ENCODE measurements around the gene DNAJB4. TPM values are rescaled to one million over a fixed set of nuclear protein-coding genes. Genes with fewer than 3 reads are reported as not detected.
"Not testable (repeated sequence)": the region's sequence is repeated elsewhere in the genome, so short reads cannot be mapped to it uniquely, and the experiment has no call there.

The DNAJB4 gene
- total RNA-seq, 1 experiment from 2014 or later: 45.5 TPM

GRCh38 chr1:78015148-78015547 lies 10.4 kb downstream of the DNAJB4 start:
- Histone ChIP-seq H3K9me2 (ENCODE audit: insufficient read depth) (no peaks in the 10 kb centered on the region; the same call in 1 of the 2 replicates), H3F3A (ENCODE audit: insufficient read depth, low read depth) (no peaks in the 10 kb centered on the region; the same call in 1 of the 2 replicates), H3K4me3 (no peak overlapping the region), H3K36me3 (ENCODE audit: low read depth) (peaks cover 21% of the 10 kb centered on the region), H2AFZ (no peak overlapping the region), H3K27ac (no peak overlapping the region), H3K9me3 (ENCODE audit: insufficient read depth, low read depth) (no peaks in the 10 kb centered on the region), H3K79me2 (ENCODE audit: low read depth) (peaks cover 13% of the 10 kb centered on the region), H3K4me1 (replicated peaks; ENCODE audit: insufficient read depth) (no peaks in the 10 kb centered on the region; the same call in 1 of the 2 replicates), H4K20me1 (ENCODE audit: insufficient read depth) (no peaks in the 10 kb centered on the region), H3K4me2 (no peak overlapping the region), H3K27me3 (ENCODE audit: insufficient read depth, low read depth) (no peaks in the 10 kb centered on the region)
- BruUV-seq (replicated peaks): no TSS peak
- ChIA-PET POLR2A (ENCODE audit: unreplicated experiment) (no interaction called here), CTCF (interaction anchor here (0.6 to 0.7 kb wide), 2 partner anchors 9 to 264 kb away, joined by 3 read pairs; no protein-coding TSS in a partner anchor)
- intact Hi-C loops (cut with micrococcal nuclease; ENCODE audit: unreplicated experiment): no loop called here
- no peak for TF ChIP-seq EZH2 (IDR thresholded peaks at IDR 0.05; ENCODE audit: low read depth)
- no peak for TF ChIP-seq CTCF (conservative IDR thresholded peaks at IDR 0.05)
- DNase-seq: no peak

GRCh38 chr1:78019024-78019423 lies 14.3 kb downstream of the DNAJB4 start:
- Histone ChIP-seq H3K4me1 (replicated peaks; ENCODE audit: insufficient read depth) (no peaks in the 10 kb centered on the region), H3K4me3 (no peak overlapping the region), H3K79me2 (ENCODE audit: low read depth) (no peaks in the 10 kb centered on the region), H3K9me3 (ENCODE audit: insufficient read depth, low read depth) (no peaks in the 10 kb centered on the region), H3F3A (ENCODE audit: insufficient read depth, low read depth) (no peaks in the 10 kb centered on the region), H3K27ac (no peak overlapping the region), H4K20me1 (ENCODE audit: insufficient read depth) (no peaks in the 10 kb centered on the region), H3K9me2 (ENCODE audit: insufficient read depth) (no peaks in the 10 kb centered on the region; the same call in 1 of the 2 replicates), H3K4me2 (no peak overlapping the region), H3K36me3 (ENCODE audit: low read depth) (peaks cover 12% of the 10 kb centered on the region; the same call in 1 of the 2 replicates), H3K27me3 (ENCODE audit: insufficient read depth, low read depth) (no peaks in the 10 kb centered on the region), H2AFZ (no peak overlapping the region)
- TF ChIP-seq CTCF (conservative IDR thresholded peaks at IDR 0.05): no peak
- no peak for TF ChIP-seq EZH2 (IDR thresholded peaks at IDR 0.05; ENCODE audit: low read depth)
- no TSS peak for BruUV-seq (replicated peaks)
- no peak for DNase-seq
- intact Hi-C loops (cut with micrococcal nuclease; ENCODE audit: unreplicated experiment): no loop called here
- ChIA-PET CTCF (no interaction called here), POLR2A (ENCODE audit: unreplicated experiment) (no interaction called here)

DNA sequence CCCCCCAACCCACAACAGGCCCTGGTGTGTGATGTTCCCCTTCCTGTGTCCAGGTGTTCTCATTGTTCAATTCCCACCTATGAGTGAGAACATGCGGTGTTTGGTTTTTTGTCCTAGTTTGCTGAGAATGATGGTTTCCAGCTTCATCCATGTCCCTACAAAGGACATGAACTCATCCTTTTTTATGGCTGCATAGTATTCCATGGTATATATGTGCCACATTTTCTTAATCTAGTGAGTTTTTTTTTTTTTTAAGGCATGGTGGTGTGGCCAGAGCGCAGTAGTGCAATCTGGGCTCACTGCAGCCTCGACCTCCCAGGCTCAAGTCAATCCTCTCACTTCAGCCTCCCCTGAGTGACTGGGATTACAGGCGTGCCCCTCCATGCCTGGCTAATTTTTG lies 16.4 kb downstream of the DNAJB4 start:
- H3K27ac ChIP-seq; H3F3A ChIP-seq (ENCODE audit: insufficient read depth, low read depth); H3K9me2 ChIP-seq (ENCODE audit: insufficient read depth); H3K79me2 ChIP-seq (ENCODE audit: low read depth); CTCF ChIA-PET; BruUV-seq (replicated peaks); intact Hi-C loops (cut with micrococcal nuclease; ENCODE audit: unreplicated experiment); H3K9me3 ChIP-seq (ENCODE audit: insufficient read depth, low read depth); H3K27me3 ChIP-seq (ENCODE audit: insufficient read depth, low read depth); H3K4me2 ChIP-seq; DNase-seq; H3K4me3 ChIP-seq; H4K20me1 ChIP-seq (ENCODE audit: insufficient read depth); H3K4me1 ChIP-seq (replicated peaks; ENCODE audit: insufficient read depth); H2AFZ ChIP-seq; H3K36me3 ChIP-seq (ENCODE audit: low read depth): not testable (repeated sequence)
- POLR2A ChIA-PET (ENCODE audit: unreplicated experiment): interaction anchor here (0.8 kb wide), 1 partner anchor 78 kb away, joined by 7 read pairs; no protein-coding TSS in a partner anchor

DNA sequence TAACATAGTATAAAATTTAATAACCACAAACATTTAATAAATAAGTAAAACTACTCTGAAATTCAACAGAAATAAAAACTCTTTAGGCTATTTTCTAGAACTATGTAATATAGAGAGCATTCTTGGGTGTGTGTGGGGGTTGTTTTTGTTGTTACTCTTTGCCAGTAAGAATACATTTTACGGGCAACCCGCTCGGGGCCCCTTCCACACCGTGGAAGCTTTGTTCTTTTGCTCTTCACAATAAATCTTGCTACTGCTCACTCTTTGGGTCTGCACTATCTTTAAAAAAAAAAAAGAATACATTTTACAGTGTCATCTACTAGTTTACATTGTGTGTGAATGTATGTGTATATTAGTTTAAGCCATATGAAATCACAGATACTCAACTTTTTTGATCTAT lies 25.1 kb downstream of the DNAJB4 start:
- no peaks in the 10 kb centered on the region for H3F3A ChIP-seq (ENCODE audit: insufficient read depth, low read depth)
- no peak overlapping the region for H3K27ac ChIP-seq
- no peak for DNase-seq
- H3K4me3 ChIP-seq: no peak overlapping the region
- no peaks in the 10 kb centered on the region for H3K79me2 ChIP-seq (ENCODE audit: low read depth)
- no peak overlapping the region for H3K4me2 ChIP-seq
- BruUV-seq (replicated peaks): no TSS peak
- ChIA-PET POLR2A (ENCODE audit: unreplicated experiment) (no interaction called here), CTCF (no interaction called here)
- H3K4me1 ChIP-seq (replicated peaks; ENCODE audit: insufficient read depth): no peaks in the 10 kb centered on the region
- no peaks in the 10 kb centered on the region for H3K9me3 ChIP-seq (ENCODE audit: insufficient read depth, low read depth)
- intact Hi-C loops (cut with micrococcal nuclease; ENCODE audit: unreplicated experiment): no loop called here
- H3K9me2 ChIP-seq (ENCODE audit: insufficient read depth): no peaks in the 10 kb centered on the region
- H2AFZ ChIP-seq: no peak overlapping the region
- no peak for TF ChIP-seq EZH2 (IDR thresholded peaks at IDR 0.05; ENCODE audit: low read depth)
- no peak for TF ChIP-seq CTCF (conservative IDR thresholded peaks at IDR 0.05)
- H3K27me3 ChIP-seq (ENCODE audit: insufficient read depth, low read depth): no peaks in the 10 kb centered on the region
- H4K20me1 ChIP-seq (ENCODE audit: insufficient read depth): no peaks in the 10 kb centered on the region
- no peaks in the 10 kb centered on the region for H3K36me3 ChIP-seq (ENCODE audit: low read depth)
